ENCODE measurements around the gene RETREG1. TPM values are rescaled to one million over a fixed set of nuclear protein-coding genes. Genes with fewer than 3 reads are reported as not detected.
"Not testable (repeated sequence)": the region's sequence is repeated elsewhere in the genome, so short reads cannot be mapped to it uniquely, and the experiment has no call there.

RETREG1 gene
- total and polyA plus RNA-seq, 2 experiments from 2014 or later: 23.8 to 24.0 TPM

DNA sequence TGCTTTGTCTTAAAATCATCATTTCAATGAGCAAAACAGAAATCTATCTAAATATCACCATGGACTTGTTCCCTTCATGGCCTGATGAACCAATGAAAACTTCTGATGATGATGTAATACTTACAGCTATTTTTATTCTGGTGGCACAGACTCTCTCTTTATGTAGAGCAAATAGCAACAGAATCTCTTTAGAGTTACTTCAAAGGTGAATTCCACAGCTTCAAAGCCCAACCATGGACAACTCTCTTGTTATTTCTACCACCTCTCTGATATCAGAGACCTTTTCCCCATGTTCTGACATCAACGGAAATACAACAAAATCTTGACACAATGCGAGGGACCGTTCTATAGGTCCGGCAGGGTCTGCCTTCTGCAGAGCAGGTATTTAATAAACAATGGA, 70.1 kb downstream of the RETREG1 start:
- Histone ChIP-seq H3K79me2 (no peaks in the 10 kb centered on the region), H4K20me1 (ENCODE audit: insufficient read depth, poor library complexity, severe bottlenecking) (no peaks in the 10 kb centered on the region), H3K4me3 (no peak overlapping the region), H3K9me2 (replicated peaks; ENCODE audit: insufficient read depth) (no peaks in the 10 kb centered on the region), H2AFZ (no peak overlapping the region), H3K36me3 (replicated peaks; ENCODE audit: insufficient read depth, low read depth) (no peaks in the 10 kb centered on the region), H3K4me2 (no peak overlapping the region), H3K9me3 (ENCODE audit: low read depth) (no peaks in the 10 kb centered on the region), H3K27me3 (no peaks in the 10 kb centered on the region), H3K4me1 (ENCODE audit: insufficient read depth) (no peaks in the 10 kb centered on the region), H3K27ac (peak overlapping the region; percentile 55)
- 61% methylated on average over 4 of the region's 4 CpGs for WGBS (ENCODE audit: low lambda C conversion rate, missing lambda C conversion rate)
- no peak for DNase-seq (ENCODE audit: low spot score)
- TF ChIP-seq EZH2phosphoT487 (IDR thresholded peaks at IDR 0.05; ENCODE audit: low read depth, severe bottlenecking, unreplicated experiment) (no peak), EZH2 (IDR thresholded peaks at IDR 0.05; ENCODE audit: borderline replicate concordance) (no peak)
- TF ChIP-seq, protein P1, sequence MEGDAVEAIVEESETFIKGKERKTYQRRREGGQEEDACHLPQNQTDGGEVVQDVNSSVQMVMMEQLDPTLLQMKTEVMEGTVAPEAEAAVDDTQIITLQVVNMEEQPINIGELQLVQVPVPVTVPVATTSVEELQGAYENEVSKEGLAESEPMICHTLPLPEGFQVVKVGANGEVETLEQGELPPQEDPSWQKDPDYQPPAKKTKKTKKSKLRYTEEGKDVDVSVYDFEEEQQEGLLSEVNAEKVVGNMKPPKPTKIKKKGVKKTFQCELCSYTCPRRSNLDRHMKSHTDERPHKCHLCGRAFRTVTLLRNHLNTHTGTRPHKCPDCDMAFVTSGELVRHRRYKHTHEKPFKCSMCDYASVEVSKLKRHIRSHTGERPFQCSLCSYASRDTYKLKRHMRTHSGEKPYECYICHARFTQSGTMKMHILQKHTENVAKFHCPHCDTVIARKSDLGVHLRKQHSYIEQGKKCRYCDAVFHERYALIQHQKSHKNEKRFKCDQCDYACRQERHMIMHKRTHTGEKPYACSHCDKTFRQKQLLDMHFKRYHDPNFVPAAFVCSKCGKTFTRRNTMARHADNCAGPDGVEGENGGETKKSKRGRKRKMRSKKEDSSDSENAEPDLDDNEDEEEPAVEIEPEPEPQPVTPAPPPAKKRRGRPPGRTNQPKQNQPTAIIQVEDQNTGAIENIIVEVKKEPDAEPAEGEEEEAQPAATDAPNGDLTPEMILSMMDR (IDR thresholded peaks at IDR 0.05; ENCODE audit: poor library complexity): no peak

DNA sequence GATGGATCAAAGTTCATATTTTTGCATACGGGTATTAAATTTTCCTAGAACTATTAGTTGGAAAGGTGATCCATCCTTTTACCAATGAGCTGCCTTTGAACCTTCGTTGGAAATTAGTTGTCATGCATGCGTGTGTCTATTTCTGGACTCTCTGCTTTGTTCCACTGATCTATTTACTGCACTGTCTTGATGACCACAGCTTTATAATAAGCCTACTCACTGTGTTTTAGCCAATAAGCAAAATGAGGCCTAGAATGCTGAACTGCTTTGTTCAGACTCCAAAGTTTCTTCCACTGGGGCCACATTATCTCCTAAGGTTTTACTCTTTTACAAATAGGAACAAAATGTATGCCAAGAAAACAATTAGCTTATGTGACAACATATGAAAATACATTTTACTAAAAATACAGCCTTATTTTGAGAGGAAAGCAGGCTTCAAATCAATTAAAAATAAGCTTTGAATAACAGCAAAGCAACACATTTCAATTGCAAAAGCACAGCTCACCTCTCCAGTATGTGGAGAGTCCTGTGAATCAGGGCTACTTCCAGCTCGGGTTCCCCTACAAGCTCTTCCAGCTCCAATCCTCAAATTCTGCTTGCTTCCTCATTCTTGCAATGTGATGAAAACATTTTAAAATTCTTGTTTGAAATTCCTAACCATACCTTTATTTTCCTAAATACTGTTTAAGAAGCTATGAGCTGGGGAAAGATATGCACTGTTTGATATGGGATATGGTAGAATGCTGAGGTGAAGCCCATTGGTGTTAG, 72.0 kb downstream of the RETREG1 start:
- no peaks in the 10 kb centered on the region for H3K9me2 ChIP-seq (replicated peaks; ENCODE audit: insufficient read depth)
- no peaks in the 10 kb centered on the region for H3K79me2 ChIP-seq
- H3K36me3 ChIP-seq (replicated peaks; ENCODE audit: insufficient read depth, low read depth): no peaks in the 10 kb centered on the region
- WGBS (ENCODE audit: low lambda C conversion rate, missing lambda C conversion rate): 81% methylated on average over 4 of the region's 4 CpGs
- no peaks in the 10 kb centered on the region for H4K20me1 ChIP-seq (ENCODE audit: insufficient read depth, poor library complexity, severe bottlenecking)
- no peak overlapping the region for H2AFZ ChIP-seq
- no peaks in the 10 kb centered on the region for H3K27me3 ChIP-seq
- H3K27ac ChIP-seq: peak overlapping the region; percentile 2
- H3K4me1 ChIP-seq (ENCODE audit: insufficient read depth): peaks cover 2% of the 10 kb centered on the region
- no peak overlapping the region for H3K4me3 ChIP-seq
- DNase-seq (ENCODE audit: low spot score): no peak
- H3K9me3 ChIP-seq (ENCODE audit: low read depth): no peaks in the 10 kb centered on the region
- TF ChIP-seq EZH2phosphoT487 (IDR thresholded peaks at IDR 0.05; ENCODE audit: low read depth, severe bottlenecking, unreplicated experiment) (no peak), EZH2 (IDR thresholded peaks at IDR 0.05; ENCODE audit: borderline replicate concordance) (no peak)
- TF ChIP-seq, protein P1 (IDR thresholded peaks at IDR 0.05; ENCODE audit: poor library complexity): no peak
- H3K4me2 ChIP-seq: no peak overlapping the region

DNA sequence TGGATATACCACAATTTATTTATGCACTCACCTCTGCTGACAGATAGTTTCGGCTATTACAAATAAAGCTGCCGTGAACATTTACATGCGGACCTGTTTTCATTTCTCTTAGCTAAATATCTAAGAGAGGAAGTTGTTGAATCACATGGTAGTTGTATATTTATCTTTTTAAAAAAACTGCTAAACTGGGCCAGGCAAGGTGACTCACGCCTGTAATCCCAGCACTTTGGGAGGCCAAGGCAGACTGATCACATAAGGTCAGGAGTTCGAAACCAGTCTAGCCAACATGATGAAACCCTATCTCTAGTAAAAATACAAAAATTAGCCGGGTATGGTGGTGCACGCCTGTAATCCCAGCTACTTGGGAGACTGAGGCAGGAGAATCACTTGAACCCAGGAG, 73.6 kb downstream of the RETREG1 start:
- Histone ChIP-seq H3K4me1 (ENCODE audit: insufficient read depth) (peaks cover 14% of the 10 kb centered on the region), H3K27ac (peak overlapping the region; percentile 43)
- H3K27me3 ChIP-seq; H3K79me2 ChIP-seq; H3K9me2 ChIP-seq (replicated peaks; ENCODE audit: insufficient read depth); H3K9me3 ChIP-seq (ENCODE audit: low read depth); H2AFZ ChIP-seq; H3K36me3 ChIP-seq (replicated peaks; ENCODE audit: insufficient read depth, low read depth); DNase-seq (ENCODE audit: low spot score); H3K4me2 ChIP-seq; H4K20me1 ChIP-seq (ENCODE audit: insufficient read depth, poor library complexity, severe bottlenecking); H3K4me3 ChIP-seq: not testable (repeated sequence)
- WGBS (ENCODE audit: low lambda C conversion rate, missing lambda C conversion rate): 92% methylated on average over 7 of the region's 7 CpGs

DNA sequence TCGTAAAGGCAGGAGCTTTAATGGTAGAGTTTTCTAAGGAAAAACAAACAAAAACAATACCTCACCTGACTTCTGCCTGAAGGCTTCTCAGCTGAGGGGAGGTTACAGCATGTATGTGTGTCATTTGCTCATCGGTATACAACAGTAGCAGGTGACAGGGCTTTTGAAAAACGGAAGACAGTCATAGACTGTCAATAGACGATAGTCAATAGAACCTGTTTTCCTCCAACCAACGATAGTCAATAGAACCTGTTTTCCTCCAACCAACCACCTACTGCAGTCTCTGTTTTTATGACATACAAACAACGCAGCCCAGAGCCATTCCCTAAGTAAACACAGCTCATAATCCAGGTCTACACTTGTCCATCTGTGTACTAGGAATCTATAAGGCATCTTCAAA, 74.6 kb downstream of the RETREG1 start:
- H3K79me2 ChIP-seq: no peaks in the 10 kb centered on the region
- H4K20me1 ChIP-seq (ENCODE audit: insufficient read depth, poor library complexity, severe bottlenecking): no peaks in the 10 kb centered on the region
- 59% methylated on average over 6 of the region's 6 CpGs for WGBS (ENCODE audit: low lambda C conversion rate, missing lambda C conversion rate)
- no peaks in the 10 kb centered on the region for H3K9me2 ChIP-seq (replicated peaks; ENCODE audit: insufficient read depth)
- peaks cover 16% of the 10 kb centered on the region for H3K4me1 ChIP-seq (ENCODE audit: insufficient read depth)
- no peaks in the 10 kb centered on the region for H3K36me3 ChIP-seq (replicated peaks; ENCODE audit: insufficient read depth, low read depth)
- H2AFZ ChIP-seq: no peak overlapping the region
- H3K9me3 ChIP-seq (ENCODE audit: low read depth): no peaks in the 10 kb centered on the region
- peak overlapping the region; percentile 0 for H3K4me2 ChIP-seq
- H3K27ac ChIP-seq: peak overlapping the region; percentile 43
- TF ChIP-seq EZH2phosphoT487 (IDR thresholded peaks at IDR 0.05; ENCODE audit: low read depth, severe bottlenecking, unreplicated experiment): no peak
- TF ChIP-seq EZH2 (IDR thresholded peaks at IDR 0.05; ENCODE audit: borderline replicate concordance): no peak
- TF ChIP-seq, protein P1 (IDR thresholded peaks at IDR 0.05; ENCODE audit: poor library complexity): no peak
- H3K27me3 ChIP-seq: no peaks in the 10 kb centered on the region
- peak; percentile 31 for DNase-seq (ENCODE audit: low spot score)
- no peak overlapping the region for H3K4me3 ChIP-seq

DNA sequence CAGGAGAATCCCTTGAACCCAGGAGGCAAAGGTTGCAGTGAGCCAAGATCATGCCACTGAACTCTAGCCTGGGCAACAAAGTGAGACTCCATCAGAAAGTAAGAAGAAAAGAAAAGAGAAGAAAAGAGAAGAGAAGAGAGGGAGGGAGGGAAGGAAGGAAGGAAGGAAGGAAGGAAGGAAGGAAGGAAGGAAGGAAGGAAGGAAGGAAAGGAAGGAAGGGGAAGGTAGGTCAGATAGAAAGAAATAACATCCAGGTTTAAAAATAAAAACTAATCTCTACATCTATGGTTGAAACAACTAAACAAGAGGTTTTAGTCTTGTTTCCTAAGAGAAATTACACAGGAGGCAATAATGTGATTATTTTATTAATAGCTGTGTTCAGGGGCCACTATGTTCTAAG, 75.2 kb downstream of the RETREG1 start:
- H3K4me3 ChIP-seq; H3K9me2 ChIP-seq (replicated peaks; ENCODE audit: insufficient read depth); H3K36me3 ChIP-seq (replicated peaks; ENCODE audit: insufficient read depth, low read depth); H4K20me1 ChIP-seq (ENCODE audit: insufficient read depth, poor library complexity, severe bottlenecking); H3K4me2 ChIP-seq; DNase-seq (ENCODE audit: low spot score); H3K9me3 ChIP-seq (ENCODE audit: low read depth); H3K79me2 ChIP-seq; H3K27me3 ChIP-seq; H2AFZ ChIP-seq: not testable (repeated sequence)
- Histone ChIP-seq H3K4me1 (ENCODE audit: insufficient read depth) (peaks cover 16% of the 10 kb centered on the region), H3K27ac (peak overlapping the region; percentile 43)
